ENCODE data around the gene CHAD. TPM values are rescaled to one million over a fixed set of nuclear protein-coding genes. Genes with fewer than 3 reads are reported as not detected.
"Not testable (repeated sequence)": the region's sequence is repeated elsewhere in the genome, so short reads cannot be mapped to it uniquely, and the experiment has no call there.

Gene CHAD
- total RNA-seq, 1 experiment from 2014 or later = not detected

DNA sequence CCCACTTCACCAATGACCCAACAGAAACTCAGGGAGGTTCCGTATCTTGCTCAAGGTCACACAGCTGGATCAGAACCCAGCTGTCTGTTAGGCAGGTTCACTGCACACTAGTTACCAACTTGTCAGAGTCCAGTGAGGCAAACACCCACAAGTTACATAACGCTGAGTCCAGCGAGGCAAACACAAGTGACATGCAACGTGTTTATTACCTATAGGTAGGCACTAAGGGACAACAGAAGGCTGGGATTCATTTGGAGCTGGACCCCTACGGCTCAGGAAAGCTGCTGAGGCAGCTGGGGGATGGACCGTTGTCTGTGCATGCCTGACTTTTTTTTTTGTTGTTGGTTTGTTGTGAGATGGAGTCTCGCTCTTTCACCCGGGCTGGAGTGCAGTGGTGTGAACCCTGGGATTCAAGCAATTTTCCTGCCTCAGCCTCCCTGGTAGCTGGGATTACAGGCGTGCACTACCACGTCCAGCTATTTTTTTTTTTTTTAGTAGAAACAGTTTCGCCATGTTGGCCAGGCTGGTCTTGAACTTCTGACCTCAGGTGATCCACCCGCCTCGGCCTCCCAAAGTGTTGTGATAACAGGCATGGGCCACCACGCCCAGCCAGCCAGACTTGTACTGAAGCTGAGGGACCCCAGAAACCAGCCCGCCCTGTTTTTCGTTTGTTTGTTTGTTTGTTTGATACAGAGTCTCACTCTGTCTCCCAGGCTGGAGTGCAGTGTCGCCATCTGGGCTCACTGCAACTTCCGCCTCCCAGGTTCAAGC, 8.1 kb upstream of the CHAD start:
- intact Hi-C loops (cut with micrococcal nuclease) = loop anchor here (5.0 kb wide), 1 partner anchor 204 kb away; the partner anchor contains the start of gene TMEM92
- H3K4me3 Mint-ChIP-seq (ENCODE audit: unreplicated experiment) = no peak overlapping the region

DNA sequence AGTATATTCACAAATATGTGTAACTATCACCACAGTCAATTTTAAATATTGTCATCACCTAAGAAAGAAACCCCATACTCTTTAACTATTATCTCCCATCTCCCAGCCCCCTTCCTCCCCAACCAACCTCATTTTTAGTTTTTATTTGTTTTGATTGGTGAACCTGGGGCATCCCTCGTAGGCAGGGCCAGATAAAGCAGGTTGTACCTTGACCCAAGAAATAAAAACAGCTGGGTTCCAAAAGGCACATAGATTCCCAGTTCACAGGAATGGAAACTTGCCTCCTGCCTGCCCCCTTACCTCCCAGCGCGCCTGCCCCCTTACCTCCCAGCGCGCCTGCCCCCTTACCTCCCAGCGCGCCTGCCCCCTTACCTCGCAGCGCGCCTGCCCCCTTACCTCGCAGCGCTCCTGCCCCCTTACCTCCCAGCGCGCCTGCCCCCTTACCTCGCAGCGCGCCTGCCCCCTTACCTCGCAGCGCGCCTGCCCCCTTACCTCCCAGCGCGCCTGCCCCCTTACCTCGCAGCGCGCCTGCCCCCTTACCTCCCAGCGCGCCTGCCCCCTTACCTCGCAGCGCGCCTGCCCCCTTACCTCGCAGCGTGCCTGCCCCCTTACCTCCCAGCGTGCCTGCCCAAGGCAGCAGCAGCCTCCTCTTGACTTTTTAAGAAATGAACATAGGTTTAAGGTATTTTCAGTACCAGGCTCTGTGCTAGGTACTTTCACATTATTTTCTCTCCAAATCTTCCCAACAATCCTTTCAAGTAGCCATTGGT, 7.3 kb upstream of the CHAD start:
- not testable (repeated sequence) for H3K27ac Mint-ChIP-seq (ENCODE audit: low read depth, unreplicated experiment); DNase-seq (ENCODE audit: unreplicated experiment); H3K4me3 Mint-ChIP-seq (ENCODE audit: unreplicated experiment); BruUV-seq (replicated peaks); H3K9me3 Mint-ChIP-seq (ENCODE audit: unreplicated experiment); H3K27me3 Mint-ChIP-seq (ENCODE audit: insufficient read depth, unreplicated experiment)
- Mint-ChIP-seq H3K36me3 (ENCODE audit: insufficient read depth, unreplicated experiment) (peaks cover 19% of the 10 kb centered on the region), H3K4me1 (ENCODE audit: insufficient read depth, unreplicated experiment) (peaks cover 15% of the 10 kb centered on the region)
- POLR2A ChIA-PET = interaction anchor here (1.1 kb wide), 1 partner anchor 80 kb away, joined by 4 read pairs; no protein-coding TSS in a partner anchor
- CTCF ChIA-PET = interaction anchor here (0.6 to 3.0 kb wide), 4 partner anchors 15 to 78 kb away, joined by 3 to 16 read pairs (median 4); partner anchors contain the start of gene LRRC59
- intact Hi-C loops (cut with micrococcal nuclease) = loop anchor here (5.0 kb wide), 1 partner anchor 204 kb away; the partner anchor contains the start of gene TMEM92

More for the DNA sequence above, 8.1 kb upstream of the CHAD start:
- Mint-ChIP-seq H3K9me3 (ENCODE audit: unreplicated experiment) (no peaks in the 10 kb centered on the region), H3K4me1 (ENCODE audit: insufficient read depth, unreplicated experiment) (peaks cover 18% of the 10 kb centered on the region), H3K27ac (ENCODE audit: low read depth, unreplicated experiment) (no peak overlapping the region), H3K27me3 (ENCODE audit: insufficient read depth, unreplicated experiment) (no peaks in the 10 kb centered on the region), H3K36me3 (ENCODE audit: insufficient read depth, unreplicated experiment) (peaks cover 19% of the 10 kb centered on the region)
- BruUV-seq (replicated peaks) = no TSS peak
- CTCF ChIA-PET = interaction anchor here (0.6 to 3.0 kb wide), 4 partner anchors 21 to 248 kb away, joined by 3 to 16 read pairs (median 4); partner anchors contain the start of gene LRRC59
- DNase-seq (ENCODE audit: unreplicated experiment) = no peak
- TF ChIP-seq, protein P1, sequence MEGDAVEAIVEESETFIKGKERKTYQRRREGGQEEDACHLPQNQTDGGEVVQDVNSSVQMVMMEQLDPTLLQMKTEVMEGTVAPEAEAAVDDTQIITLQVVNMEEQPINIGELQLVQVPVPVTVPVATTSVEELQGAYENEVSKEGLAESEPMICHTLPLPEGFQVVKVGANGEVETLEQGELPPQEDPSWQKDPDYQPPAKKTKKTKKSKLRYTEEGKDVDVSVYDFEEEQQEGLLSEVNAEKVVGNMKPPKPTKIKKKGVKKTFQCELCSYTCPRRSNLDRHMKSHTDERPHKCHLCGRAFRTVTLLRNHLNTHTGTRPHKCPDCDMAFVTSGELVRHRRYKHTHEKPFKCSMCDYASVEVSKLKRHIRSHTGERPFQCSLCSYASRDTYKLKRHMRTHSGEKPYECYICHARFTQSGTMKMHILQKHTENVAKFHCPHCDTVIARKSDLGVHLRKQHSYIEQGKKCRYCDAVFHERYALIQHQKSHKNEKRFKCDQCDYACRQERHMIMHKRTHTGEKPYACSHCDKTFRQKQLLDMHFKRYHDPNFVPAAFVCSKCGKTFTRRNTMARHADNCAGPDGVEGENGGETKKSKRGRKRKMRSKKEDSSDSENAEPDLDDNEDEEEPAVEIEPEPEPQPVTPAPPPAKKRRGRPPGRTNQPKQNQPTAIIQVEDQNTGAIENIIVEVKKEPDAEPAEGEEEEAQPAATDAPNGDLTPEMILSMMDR (IDR thresholded peaks at IDR 0.05; ENCODE audit: unreplicated experiment) = no peak
- POLR2A ChIA-PET = interaction anchor here (1.1 to 1.3 kb wide), 2 partner anchors 79 to 81 kb away, joined by 4 read pairs; partner anchors contain the start of gene LRRC59

DNA sequence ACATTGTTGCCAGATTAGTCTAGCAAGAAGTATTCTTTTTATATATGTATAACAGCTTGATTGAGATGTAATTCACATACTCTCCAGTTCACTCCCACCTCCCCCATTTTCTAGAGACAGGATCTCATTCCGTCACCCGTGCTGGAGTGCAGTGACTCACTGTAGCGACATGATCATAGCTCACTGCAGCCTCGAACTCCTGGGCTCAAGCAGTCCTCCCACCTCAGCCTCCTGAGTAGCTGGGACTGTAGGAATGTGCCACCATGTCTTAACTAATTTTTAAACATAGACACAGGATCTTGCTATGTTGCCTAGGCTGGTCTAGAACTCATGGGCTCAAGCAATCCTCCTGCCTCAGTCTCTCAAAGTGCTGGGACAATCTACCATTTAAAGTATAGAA, 6.7 kb upstream of the CHAD start:
- peaks cover 16% of the 10 kb centered on the region for H3K36me3 Mint-ChIP-seq (ENCODE audit: insufficient read depth, unreplicated experiment)
- TF ChIP-seq, protein P1 (IDR thresholded peaks at IDR 0.05; ENCODE audit: unreplicated experiment) = no peak
- POLR2A ChIA-PET = no interaction called here
- BruUV-seq (replicated peaks) = no TSS peak
- peaks cover 9% of the 10 kb centered on the region for H3K4me1 Mint-ChIP-seq (ENCODE audit: insufficient read depth, unreplicated experiment)
- no peaks in the 10 kb centered on the region for H3K9me3 Mint-ChIP-seq (ENCODE audit: unreplicated experiment)
- H3K4me3 Mint-ChIP-seq (ENCODE audit: unreplicated experiment) = no peak overlapping the region
- DNase-seq (ENCODE audit: unreplicated experiment) = no peak
- H3K27ac Mint-ChIP-seq (ENCODE audit: low read depth, unreplicated experiment) = no peak overlapping the region
- intact Hi-C loops (cut with micrococcal nuclease) = loop anchor here (5.0 kb wide), 1 partner anchor 203 kb away; the partner anchor contains the start of gene TMEM92
- H3K27me3 Mint-ChIP-seq (ENCODE audit: insufficient read depth, unreplicated experiment) = no peaks in the 10 kb centered on the region
- CTCF ChIA-PET = interaction anchor here (0.9 to 3.0 kb wide), 2 partner anchors 14 to 78 kb away, joined by 3 to 16 read pairs; partner anchors contain the start of gene LRRC59

DNA sequence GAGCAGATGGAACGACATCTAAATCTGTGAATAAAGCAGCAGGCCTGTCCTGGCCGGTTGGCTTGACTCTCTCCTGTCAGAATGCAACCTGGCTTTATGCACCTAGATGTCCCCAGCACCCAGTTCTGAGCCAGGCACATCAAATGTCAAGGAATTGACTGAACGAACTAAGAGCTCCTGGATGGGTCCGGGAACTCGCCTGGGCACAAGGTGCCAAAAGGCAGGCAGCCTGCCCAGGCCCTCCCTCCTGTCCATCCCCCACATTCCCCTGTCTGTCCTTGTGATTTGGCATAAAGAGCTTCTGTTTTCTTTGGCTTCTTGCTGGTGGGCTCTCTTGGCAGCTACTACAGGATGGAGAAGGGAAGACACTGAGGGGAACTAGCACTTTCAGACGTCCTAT, 5.8 kb upstream of the CHAD start:
- TF ChIP-seq, protein P1 (IDR thresholded peaks at IDR 0.05; ENCODE audit: unreplicated experiment) = no peak

More for the DNA sequence above, 5.8 kb upstream of the CHAD start:
- Mint-ChIP-seq H3K27ac (ENCODE audit: low read depth, unreplicated experiment) (no peak overlapping the region), H3K4me3 (ENCODE audit: unreplicated experiment) (no peak overlapping the region), H3K27me3 (ENCODE audit: insufficient read depth, unreplicated experiment) (no peaks in the 10 kb centered on the region), H3K4me1 (ENCODE audit: insufficient read depth, unreplicated experiment) (peaks cover 6% of the 10 kb centered on the region), H3K9me3 (ENCODE audit: unreplicated experiment) (no peaks in the 10 kb centered on the region), H3K36me3 (ENCODE audit: insufficient read depth, unreplicated experiment) (peaks cover 9% of the 10 kb centered on the region)
- BruUV-seq (replicated peaks) = no TSS peak
- CTCF ChIA-PET = interaction anchor here (0.6 to 3.0 kb wide), 2 partner anchors 77 kb away, joined by 3 to 16 read pairs; partner anchors contain the start of gene LRRC59
- no peak for DNase-seq (ENCODE audit: unreplicated experiment)
- POLR2A ChIA-PET = no interaction called here
- intact Hi-C loops (cut with micrococcal nuclease) = no loop called here

Data from MCF 10A (cell line).